ENCODE data around the gene RBBP8NL.

GRCh38 chr20:62409931-62410745 lies 17.2 kb downstream of the RBBP8NL start:
- TF ChIP-seq EZH2 (optimal IDR thresholded peaks at IDR 0.05; ENCODE audit: low read depth, low read length) (no peak), CTCF (IDR thresholded peaks at IDR 0.05; ENCODE audit: low read length) (peak; percentile 64), EZH2phosphoT487 (IDR thresholded peaks at IDR 0.05; ENCODE audit: low read length) (no peak)
